Fibroblast of the aortic adventitia (primary cell): ENCODE measurements around the gene CEACAM7. TPM values are rescaled to one million over a fixed set of nuclear protein-coding genes. Genes with fewer than 3 reads are reported as not detected.

ENCODE experiments used
- DNase-seq: peaks from one replicate; pipeline ENCODE4 v3.0.0-alpha.2; 2010; ENCODE audit warnings: low read depth
- H3K4me3 ChIP-seq: 2 replicates; pipeline ENCODE4 v1.5.1; 2011; ENCODE audit warnings: low read depth, mild to moderate bottlenecking, control low read depth, low read length, moderate library complexity
- CTCF ChIP-seq: IDR thresholded peaks from 2 replicates; pipeline ENCODE4 v1.5.1; 2011; ENCODE audit warnings: mild to moderate bottlenecking, low read length, control low read depth, inconsistent platforms; ENCODE audit not compliant: insufficient read depth
- small RNA-seq: library from RNA; depleted of rRNA; stranded (forward); fragments of <200 nt; gene quantifications from one replicate; pipeline ENCODE3, GENCODE V24; 2012
- total RNA-seq: library from RNA; depleted of rRNA; stranded (reverse); fragments of >200 nt; gene quantifications from 2 replicates; pipeline ENCODE4 v1.2.3, GENCODE V29; 2012; ENCODE audit warnings: low replicate concordance

The CEACAM7 gene
- total RNA-seq, 1 donor: not detected

- DNase-seq: no peak
- no peak overlapping the region for H3K4me3 ChIP-seq
- no peak for TF ChIP-seq CTCF
These were observed 59.9 kb downstream of the CEACAM7 start for GRCh38 chr19:41627966-41628675.

GRCh38 chr19:41626877-41627276 is 61.2 kb downstream of the CEACAM7 start, which contains the start of gene CEACAM4:
CEACAM4 (minus strand) TSS chr19:41627074; CDS start chr19:41626963, 111 bp downstream.
- TF ChIP-seq CTCF: no peak
- H3K4me3 ChIP-seq: no peak within 1 kb of the TSS
- DNase-seq: no peak

GRCh38 chr19:41626278-41626677 is 61.8 kb downstream of the CEACAM7 start:
- no peak for DNase-seq
- no peak overlapping the region for H3K4me3 ChIP-seq
- TF ChIP-seq CTCF: no peak

GRCh38 chr19:41624937-41625336 is 63.1 kb downstream of the CEACAM7 start:
- H3K4me3 ChIP-seq: no peak overlapping the region
- no peak for DNase-seq
- no peak for TF ChIP-seq CTCF

- no peak for TF ChIP-seq CTCF
These were observed 63.6 kb downstream of the CEACAM7 start for GRCh38 chr19:41624515-41624914.

GRCh38 chr19:41623360-41623759 is 64.7 kb downstream of the CEACAM7 start:
- DNase-seq: no peak
- H3K4me3 ChIP-seq: no peak overlapping the region
- no peak for TF ChIP-seq CTCF

More at GRCh38 chr19:41624515-41624914, 63.6 kb downstream of the CEACAM7 start:
- no peak for DNase-seq
- H3K4me3 ChIP-seq: no peak overlapping the region

Small RNA genes lying within 50 kb of the gene (small RNA-seq; reads per million reads assigned to genes)
- not detected for gene AC243960.4

Other genes starting within 250 kb of the CEACAM7 start
- gene DMAC2, start 248.4 kb downstream of the CEACAM7 start, total RNA-seq: 29.3 and 31.2 TPM in 2 replicates
- gene ERICH4, start 245.1 kb downstream of the CEACAM7 start, total RNA-seq: not detected in 2 replicates
- gene CEACAM21, start 112.1 kb downstream of the CEACAM7 start, total RNA-seq: not detected in 2 replicates
- not detected in 2 replicates for gene CEACAM4, start 61.2 kb downstream of the CEACAM7 start, total RNA-seq
- not detected in 2 replicates for gene CEACAM5, start 20.4 kb upstream of the CEACAM7 start, total RNA-seq
- gene CEACAM6, start 67.3 kb upstream of the CEACAM7 start, total RNA-seq: not detected in 2 replicates
- gene CEACAM3, start 108.3 kb upstream of the CEACAM7 start, total RNA-seq: not detected in 2 replicates
- not detected in 2 replicates for gene LYPD4, start 156.4 kb upstream of the CEACAM7 start, total RNA-seq
- not detected in 2 replicates for gene DMRTC2, start 156.8 kb upstream of the CEACAM7 start, total RNA-seq
- 827 and 1,080 TPM in 2 replicates for gene RPS19, start 172.0 kb upstream of the CEACAM7 start, total RNA-seq
- 0.09 TPM in 1 of 2 replicates, not detected in the other for gene CD79A, start 189.0 kb upstream of the CEACAM7 start, total RNA-seq
- gene ARHGEF1, start 194.9 kb upstream of the CEACAM7 start, total RNA-seq: 26.8 and 57.6 TPM in 2 replicates
- 0.57 TPM in 1 of 2 replicates, not detected in the other for gene ERFL, start 240.2 kb upstream of the CEACAM7 start, total RNA-seq